Inferior parietal cortex (tissue), 1 donor: ENCODE results near the gene NFASC.

Source experiments
- DNase-seq: peaks from one replicate; pipeline ENCODE4 v3.0.0-alpha.2; 2016; ENCODE audit errors: extremely low spot score

The NFASC gene

GRCh38 chr1:205009670-205010069, 139.0 kb downstream of the NFASC start:
- DNase-seq, result no peak

- no peak for DNase-seq
Observed at GRCh38 chr1:205012391-205013140, 141.9 kb downstream of the NFASC start.

GRCh38 chr1:205013683-205014367, 143.2 kb downstream of the NFASC start:
- DNase-seq, result no peak

GRCh38 chr1:205014783-205015182, 144.1 kb downstream of the NFASC start:
- no peak for DNase-seq

GRCh38 chr1:205015241-205015640, 144.6 kb downstream of the NFASC start:
- DNase-seq, result no peak

- no peak for DNase-seq
Observed at GRCh38 chr1:205016075-205016474, 145.4 kb downstream of the NFASC start.

- DNase-seq, result no peak
Observed at GRCh38 chr1:205016584-205016983, 145.9 kb downstream of the NFASC start.

GRCh38 chr1:205017001-205017400, 146.3 kb downstream of the NFASC start:
- no peak for DNase-seq

- no peak for DNase-seq
Observed at GRCh38 chr1:205017766-205018165, 147.1 kb downstream of the NFASC start.

GRCh38 chr1:205018381-205018780, 147.7 kb downstream of the NFASC start:
- DNase-seq, result no peak

GRCh38 chr1:205020466-205020865, 149.8 kb downstream of the NFASC start:
- no peak for DNase-seq

- no peak for DNase-seq
Observed at GRCh38 chr1:205024679-205025078, 154.0 kb downstream of the NFASC start.

GRCh38 chr1:205025239-205025638, 154.6 kb downstream of the NFASC start:
- DNase-seq, result no peak

GRCh38 chr1:205026181-205026580, 155.5 kb downstream of the NFASC start:
- DNase-seq, result no peak

GRCh38 chr1:205028390-205028789, 157.7 kb downstream of the NFASC start:
- no peak for DNase-seq

- DNase-seq, result no peak
Observed at GRCh38 chr1:205028924-205029323, 158.3 kb downstream of the NFASC start.

GRCh38 chr1:205030241-205030640, 159.6 kb downstream of the NFASC start:
- DNase-seq, result no peak

GRCh38 chr1:205030896-205031295, 160.2 kb downstream of the NFASC start:
- DNase-seq, result no peak

GRCh38 chr1:205032508-205032907, 161.8 kb downstream of the NFASC start:
- peak; percentile 42 for DNase-seq

- DNase-seq, result no peak
Observed at GRCh38 chr1:205037539-205037938, 166.9 kb downstream of the NFASC start.

GRCh38 chr1:205038132-205038786, 167.6 kb downstream of the NFASC start:
- DNase-seq, result no peak

GRCh38 chr1:205041001-205041715, 170.5 kb downstream of the NFASC start:
- no peak for DNase-seq
